Body of pancreas (tissue), 4 donors: ENCODE measurements around the gene QPCTL.

ENCODE experiments used
- CTCF ChIP-seq, 7 experiments: fragments of 450-650 bp in 4 of 7; fragments of 200-600 bp in 3 of 7; sonication (generic) in 3 of 7; IDR thresholded peaks; one replicate each; pipeline ENCODE4 v1.5.1; 2016 to 2019; ENCODE audit warnings: antibody characterized with exemption in 7 of 7
- POLR2A ChIP-seq, 3 donors: fragments of 450-650 bp; IDR thresholded peaks; one replicate each; pipeline ENCODE4 v1.6.1; 2016; ENCODE audit warnings: antibody characterized with exemption in 3 of 3, mild to moderate bottlenecking in 2 of 3

- TF ChIP-seq CTCF (IDR thresholded peaks at IDR 0.05), result no peak
- no peak for TF ChIP-seq POLR2A (IDR thresholded peaks at IDR 0.05)
Observed at GRCh38 chr19:45650722-45651121, 41.7 kb upstream of the QPCTL start.
